Measurements from ENCODE around the gene RIC1. TPM values are rescaled to one million over a fixed set of nuclear protein-coding genes. Genes with fewer than 3 reads are reported as not detected.

RIC1 gene
- polyA plus RNA-seq, 1 of the 3 experiments (the other 2 are of a cell fraction) = 21.9 TPM

DNA sequence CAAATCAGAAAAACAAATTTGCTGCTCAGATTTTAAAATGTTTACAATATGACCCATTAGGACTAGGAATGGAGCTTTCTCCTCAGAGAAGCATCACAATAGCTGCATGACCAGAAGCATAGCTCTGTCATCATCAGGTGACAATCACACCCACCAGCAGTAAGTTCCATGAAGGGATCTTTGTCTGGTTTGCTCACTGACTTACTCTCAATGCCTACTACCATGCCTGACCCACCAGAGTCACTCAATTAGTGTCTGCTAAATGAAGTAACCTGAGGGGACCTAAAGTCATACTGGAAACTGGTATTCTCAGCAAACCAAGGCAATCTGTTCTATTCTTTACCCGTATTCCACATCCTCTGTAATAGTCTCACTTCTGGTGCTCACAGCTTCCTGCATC lies 196.3 kb downstream of the RIC1 start:
- POLR2A ChIA-PET = no interaction called here
- WGBS (ENCODE audit: low lambda C conversion rate) = 89% methylated on average over 1 of the region's 1 CpG

More for the DNA sequence above, 196.3 kb downstream of the RIC1 start:
- Histone ChIP-seq H3K79me2 (ENCODE audit: insufficient read depth) (no peaks in the 10 kb centered on the region), H3K27ac (ENCODE audit: low read depth in 2 of 2, low read length in 1 of 2) (no peak overlapping the region), H3K36me3 (replicated peaks in 1 of 2; ENCODE audit: control insufficient read depth in 1 of 2, insufficient read depth in 2 of 2, low read length in 1 of 2) (peaks cover 3 to 7% of the 10 kb centered on the region in 2 experiments), H3K4me3 (ENCODE audit: low read depth in 2 of 2, low read length in 1 of 2) (no peak overlapping the region), H3K4me1 (ENCODE audit: control insufficient read depth in 1 of 2, insufficient read depth in 2 of 2, low read depth in 1 of 2, low read length in 1 of 2) (no peaks in the 10 kb centered on the region), H3K4me2 (no peak overlapping the region), H3K9me3 (no peaks in the 10 kb centered on the region), H2AFZ (ENCODE audit: low read depth) (no peak overlapping the region), H3K9me2 (no peaks in the 10 kb centered on the region), H3K9ac (no peak overlapping the region), H3F3A (replicated peaks; ENCODE audit: insufficient read depth) (no peaks in the 10 kb centered on the region), H3K27me3 (ENCODE audit: insufficient read depth) (no peaks in the 10 kb centered on the region), H4K20me1 (ENCODE audit: insufficient read depth) (no peaks in the 10 kb centered on the region)
- DNase-seq = no peak
- CTCF ChIA-PET = interaction anchor here (0.6 kb wide), 1 partner anchor 24 kb away, joined by 4 read pairs; no protein-coding TSS in a partner anchor
- TF ChIP-seq FOXM1 (IDR thresholded peaks at IDR 0.05; ENCODE audit: low read depth) (no peak), GATA2 (CRISPR knock-in tag; IDR thresholded peaks at IDR 0.05) (no peak), JUND (IDR thresholded peaks at IDR 0.05) (no peak), RAD21 (IDR thresholded peaks at IDR 0.05; ENCODE audit: low read length) (no peak), EZH2phosphoT487 (IDR thresholded peaks at IDR 0.05; ENCODE audit: borderline replicate concordance, low read depth) (no peak), EP300 (IDR thresholded peaks at IDR 0.05; ENCODE audit: borderline replicate concordance in 1 of 2, low read depth in 1 of 2, low read length in 1 of 2) (no peak), NRF1 (IDR thresholded peaks at IDR 0.05; ENCODE audit: low read depth, low read length) (no peak)
- TF ChIP-seq, protein P1, sequence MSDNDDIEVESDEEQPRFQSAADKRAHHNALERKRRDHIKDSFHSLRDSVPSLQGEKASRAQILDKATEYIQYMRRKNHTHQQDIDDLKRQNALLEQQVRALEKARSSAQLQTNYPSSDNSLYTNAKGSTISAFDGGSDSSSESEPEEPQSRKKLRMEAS (IDR thresholded peaks at IDR 0.05; ENCODE audit: low read depth) = no peak
- TF ChIP-seq, protein P2, sequence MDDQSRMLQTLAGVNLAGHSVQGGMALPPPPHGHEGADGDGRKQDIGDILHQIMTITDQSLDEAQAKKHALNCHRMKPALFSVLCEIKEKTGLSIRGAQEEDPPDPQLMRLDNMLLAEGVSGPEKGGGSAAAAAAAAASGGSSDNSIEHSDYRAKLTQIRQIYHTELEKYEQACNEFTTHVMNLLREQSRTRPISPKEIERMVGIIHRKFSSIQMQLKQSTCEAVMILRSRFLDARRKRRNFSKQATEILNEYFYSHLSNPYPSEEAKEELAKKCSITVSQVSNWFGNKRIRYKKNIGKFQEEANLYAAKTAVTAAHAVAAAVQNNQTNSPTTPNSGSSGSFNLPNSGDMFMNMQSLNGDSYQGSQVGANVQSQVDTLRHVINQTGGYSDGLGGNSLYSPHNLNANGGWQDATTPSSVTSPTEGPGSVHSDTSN (IDR thresholded peaks at IDR 0.05) = no peak
- TF ChIP-seq, protein P3, sequence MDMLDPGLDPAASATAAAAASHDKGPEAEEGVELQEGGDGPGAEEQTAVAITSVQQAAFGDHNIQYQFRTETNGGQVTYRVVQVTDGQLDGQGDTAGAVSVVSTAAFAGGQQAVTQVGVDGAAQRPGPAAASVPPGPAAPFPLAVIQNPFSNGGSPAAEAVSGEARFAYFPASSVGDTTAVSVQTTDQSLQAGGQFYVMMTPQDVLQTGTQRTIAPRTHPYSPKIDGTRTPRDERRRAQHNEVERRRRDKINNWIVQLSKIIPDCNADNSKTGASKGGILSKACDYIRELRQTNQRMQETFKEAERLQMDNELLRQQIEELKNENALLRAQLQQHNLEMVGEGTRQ (IDR thresholded peaks at IDR 0.05; ENCODE audit: borderline replicate concordance, low read depth, low read length) = no peak

Other genes starting within 250 kb of the RIC1 start
- 11.4 and 13.1 TPM in 2 replicates for gene PLGRKT, start 191.2 kb upstream of the RIC1 start, polyA plus RNA-seq (2012; rRNA removed)
- 25.8 and 30.9 TPM in 2 replicates for gene CD274, start 178.6 kb upstream of the RIC1 start, polyA plus RNA-seq (2012; rRNA removed)
- 11.1 and 19.4 TPM in 2 replicates for gene PDCD1LG2, start 118.6 kb upstream of the RIC1 start, polyA plus RNA-seq (2012; rRNA removed)
- 5.9 and 6.4 TPM in 2 replicates for gene ERMP1, start 204.0 kb downstream of the RIC1 start, polyA plus RNA-seq (2012; rRNA removed)

All from SK-N-SH (cell line).